PC-3 (cell line): ENCODE data around the gene CAMK1D. TPM values are rescaled to one million over a fixed set of nuclear protein-coding genes. Genes with fewer than 3 reads are reported as not detected.

ENCODE experiments used
- ATAC-seq: fragments of 200-7000 bp; cut with Tn5 transposase; 2 replicates; pipeline ENCODE4 v1.9.1; 2020; ENCODE audit warnings: mild to moderate bottlenecking, moderate library complexity
- BruUV-seq: library from RNA; stranded (reverse); fragments of 400-500 nt; replicated peaks from 2 replicates; lab custom pipeline; 2021; lab: Mats Ljungman, UMichigan
- CTCF ChIA-PET: fragments of 300-600 bp; sonication (Branson Sonifier 250); formaldehyde crosslinking; loops from one replicate; lab custom pipeline; 2022; ENCODE audit warnings: antibody characterized with exemption; lab: Charles Lee
- POLR2A ChIA-PET: fragments of 300-600 bp; sonication (Branson Sonifier 250); formaldehyde crosslinking; loops from one replicate; lab custom pipeline; 2022; ENCODE audit warnings: antibody characterized with exemption; ENCODE audit not compliant: unreplicated experiment; lab: Charles Lee
- DNase-seq: peaks from one replicate; pipeline ENCODE4 v3.0.0-alpha.2; 2015
- H2AFZ ChIP-seq: fragments of 300-600 bp; sonication (generic); 2 replicates; pipeline ENCODE4 v1.6.0; 2016; ENCODE audit warnings: antibody characterized with exemption, low read length
- H3F3A ChIP-seq: fragments of 300-600 bp; sonication (generic); one replicate; pipeline ENCODE4 v1.6.0; 2017; ENCODE audit warnings: antibody characterized with exemption, low read length, control low read depth, mild to moderate bottlenecking; ENCODE audit not compliant: unreplicated experiment
- H3K27ac ChIP-seq: fragments of 300-600 bp; sonication (generic); 2 replicates; pipeline ENCODE4 v1.5.1; 2016; ENCODE audit warnings: mild to moderate bottlenecking, low read length
- H3K27me3 ChIP-seq: fragments of 300-600 bp; sonication (generic); 2 replicates; pipeline ENCODE4 v1.6.1; 2016; ENCODE audit warnings: low read length, mixed read lengths
- H3K36me3 ChIP-seq: fragments of 300-600 bp; sonication (generic); 2 replicates; pipeline ENCODE4 v1.6.1; 2016; ENCODE audit warnings: low read depth, mixed run types, low read length, mixed read lengths
- H3K4me1 ChIP-seq: fragments of 300-600 bp; sonication (generic); 2 replicates; pipeline ENCODE4 v1.5.1; 2016; ENCODE audit warnings: low read length; ENCODE audit not compliant: insufficient read depth
- H3K4me2 ChIP-seq: fragments of 300-600 bp; sonication (generic); 2 replicates; pipeline ENCODE4 v1.6.0; 2016; ENCODE audit warnings: low read length
- H3K4me3 ChIP-seq: fragments of 300-600 bp; sonication (generic); 2 replicates; pipeline ENCODE4 v1.5.1; 2016; ENCODE audit warnings: mild to moderate bottlenecking, low read length, mixed read lengths
- H3K79me2 ChIP-seq: fragments of 300-600 bp; sonication (generic); 2 replicates; pipeline ENCODE4 v1.6.1; 2017; ENCODE audit warnings: low read length, mixed read lengths
- H3K9ac ChIP-seq: fragments of 300-600 bp; sonication (generic); 2 replicates; pipeline ENCODE4 v1.6.0; 2016; ENCODE audit warnings: mild to moderate bottlenecking, low read length
- H3K9me2 ChIP-seq: fragments of 300-600 bp; sonication (generic); replicated peaks from 2 replicates; pipeline ENCODE4 v1.6.1; 2016; ENCODE audit warnings: mixed run types, low read length, mixed read lengths
- H3K9me3 ChIP-seq: fragments of 300-600 bp; sonication (generic); 2 replicates; pipeline ENCODE4 v1.6.1; 2016; ENCODE audit warnings: low read length, mixed read lengths
- H4K20me1 ChIP-seq: fragments of 300-600 bp; sonication (generic); 2 replicates; pipeline ENCODE4 v1.6.1; 2016; ENCODE audit warnings: low read length, mixed read lengths
- CTCF ChIP-seq: fragments of 300-600 bp; sonication (generic); conservative IDR thresholded peaks from 2 replicates; pipeline ENCODE4 v1.5.1; 2017; ENCODE audit warnings: antibody characterized with exemption, low read depth, mild to moderate bottlenecking, low read length
- EZH2 ChIP-seq: fragments of 300-600 bp; sonication (generic); IDR thresholded peaks from one replicate; pipeline ENCODE4 v1.6.1; 2017; ENCODE audit warnings: antibody characterized with exemption, mild to moderate bottlenecking, low read length; ENCODE audit not compliant: unreplicated experiment
- EZH2phosphoT487 ChIP-seq: fragments of 300-600 bp; sonication (generic); IDR thresholded peaks from 2 replicates; pipeline ENCODE4 v1.6.1; 2018; ENCODE audit warnings: mild to moderate bottlenecking, antibody characterized with exemption, low read length, borderline replicate concordance
- intact Hi-C: fragments of 100-400 bp; cut with micrococcal nuclease; formaldehyde crosslinking; loops from 2 replicates; pipeline ENCODE4 v1.9.0; 2023
- total RNA-seq: library from RNA; depleted of rRNA; stranded (reverse); fragments of >200 nt; gene quantifications from 2 replicates; pipeline ENCODE4 v1.2.3, GENCODE V29; 2014

CAMK1D gene
- total RNA-seq, 1 experiment from 2014 or later = 1.3 TPM

- intact Hi-C loops = loop anchor here (1.0 kb wide), 4 partner anchors 12 to 291 kb away; no protein-coding TSS in a partner anchor
- peak overlapping the region; percentile 62 for H3K9ac ChIP-seq
- H3K4me3 ChIP-seq = no peak overlapping the region
- peak overlapping the region; percentile 92 for H3K27ac ChIP-seq
- no TSS peak for BruUV-seq
- H3K27me3 ChIP-seq = no peaks in the 10 kb centered on the region
- ATAC-seq (peak; percentile 29), DNase-seq (no peak)
- no peaks in the 10 kb centered on the region for H3K36me3 ChIP-seq
- no peaks in the 10 kb centered on the region for H3K9me3 ChIP-seq
- CTCF ChIA-PET = no interaction called here
- no peaks in the 10 kb centered on the region for H3K9me2 ChIP-seq
- H3K79me2 ChIP-seq = no peaks in the 10 kb centered on the region
- H3F3A ChIP-seq = no peaks in the 10 kb centered on the region
- POLR2A ChIA-PET = no interaction called here
- H3K4me2 ChIP-seq = peak overlapping the region; percentile 57
- H2AFZ ChIP-seq = no peak overlapping the region
- no peaks in the 10 kb centered on the region for H4K20me1 ChIP-seq
- peaks cover 17% of the 10 kb centered on the region for H3K4me1 ChIP-seq
- TF ChIP-seq CTCF (no peak), EZH2 (no peak), EZH2phosphoT487 (no peak)
Observed at GRCh38 chr10:12418725-12419261, 69.4 kb downstream of the CAMK1D start.

GRCh38 chr10:12419262-12419847 is 70.0 kb downstream of the CAMK1D start:
- Histone ChIP-seq H3K4me2 (peak overlapping the region; percentile 57), H3K36me3 (no peaks in the 10 kb centered on the region), H3K9me2 (no peaks in the 10 kb centered on the region), H3K79me2 (no peaks in the 10 kb centered on the region), H3K27ac (peak overlapping the region; percentile 92), H3K27me3 (no peaks in the 10 kb centered on the region), H4K20me1 (no peaks in the 10 kb centered on the region), H3K9me3 (no peaks in the 10 kb centered on the region), H3K4me1 (peaks cover 17% of the 10 kb centered on the region), H3K4me3 (no peak overlapping the region), H3F3A (no peaks in the 10 kb centered on the region), H3K9ac (peak overlapping the region; percentile 62), H2AFZ (no peak overlapping the region)
- BruUV-seq = no TSS peak
- peak; percentile 96 for ATAC-seq
- intact Hi-C loops = loop anchor here (1.0 kb wide), 4 partner anchors 13 to 290 kb away; no protein-coding TSS in a partner anchor
- peak; percentile 88 for DNase-seq
- POLR2A ChIA-PET = no interaction called here
- CTCF ChIA-PET = no interaction called here
- TF ChIP-seq EZH2phosphoT487 (no peak), EZH2 (no peak), CTCF (no peak)
